HepG2 (cell line): ENCODE data around the gene CDV3. TPM values are rescaled to one million over a fixed set of nuclear protein-coding genes. Genes with fewer than 3 reads are reported as not detected.

Source experiments
- BCLAF1 ChIP-seq: fragments of 450-650 bp; IDR thresholded peaks from 2 replicates; pipeline ENCODE4 v1.6.1; 2017; ENCODE audit warnings: mild to moderate bottlenecking
- DDIT3 ChIP-seq: sonication (generic); formaldehyde crosslinking; IDR thresholded peaks from 2 replicates; pipeline ENCODE4 v1.4.0; 2020; ENCODE audit warnings: mild to moderate bottlenecking, missing genetic modification reagents
- EEA1 ChIP-seq: sonication (generic); formaldehyde crosslinking; IDR thresholded peaks from 2 replicates; pipeline ENCODE4 v1.5.1; 2020; ENCODE audit warnings: mild to moderate bottlenecking, missing genetic modification reagents, borderline replicate concordance
- FOXO4 ChIP-seq: sonication (generic); formaldehyde crosslinking; conservative IDR thresholded peaks from 2 replicates; pipeline ENCODE4 v1.8.1; 2023; ENCODE audit warnings: missing genetic modification reagents
- GMEB2 ChIP-seq: IDR thresholded peaks from 2 replicates; pipeline ENCODE4 v1.6.1; 2016; ENCODE audit warnings: missing biosample characterization, missing genetic modification reagents, low read depth
- HNF1B ChIP-seq: sonication (generic); formaldehyde crosslinking; IDR thresholded peaks from 2 replicates; pipeline ENCODE4 v1.5.1; 2020; ENCODE audit warnings: mild to moderate bottlenecking, moderate library complexity, missing genetic modification reagents
- KDM5A ChIP-seq: fragments of 200-600 bp; sonication (generic); IDR thresholded peaks from 2 replicates; pipeline ENCODE4 v1.7.0; 2018; ENCODE audit warnings: antibody characterized with exemption, mild to moderate bottlenecking, low read length, borderline replicate concordance
- KLF12 ChIP-seq: sonication (generic); formaldehyde crosslinking; IDR thresholded peaks from 2 replicates; pipeline ENCODE4 v1.4.0; 2020; ENCODE audit warnings: missing genetic modification reagents, borderline replicate concordance
- KMT2A ChIP-seq: sonication (generic); formaldehyde crosslinking; IDR thresholded peaks from 2 replicates; pipeline ENCODE4 v1.4.0; 2020; ENCODE audit warnings: missing genetic modification reagents
- NCOR1 ChIP-seq: fragments of 200-600 bp; sonication (generic); IDR thresholded peaks from 2 replicates; pipeline ENCODE4 v1.7.0; 2017; ENCODE audit warnings: antibody characterized with exemption, low read length, borderline replicate concordance
- PAWR ChIP-seq: sonication (generic); formaldehyde crosslinking; IDR thresholded peaks from 2 replicates; pipeline ENCODE4 v1.4.0; 2020; ENCODE audit warnings: missing genetic modification reagents, mild to moderate bottlenecking, borderline replicate concordance
- PTBP1 ChIP-seq: fragments of 200-400 bp; formaldehyde crosslinking; IDR thresholded peaks from 2 replicates; pipeline ENCODE4 v1.6.1; 2018; ENCODE audit warnings: low read length, low read depth; ENCODE audit not compliant: poor library complexity, severe bottlenecking
- TRIM22 ChIP-seq: fragments of 450-650 bp; IDR thresholded peaks from 2 replicates; pipeline ENCODE4 v1.6.1; 2017
- ZBTB14 ChIP-seq: sonication (generic); formaldehyde crosslinking; IDR thresholded peaks from 2 replicates; pipeline ENCODE4 v1.4.0; 2020; ENCODE audit warnings: missing genetic modification reagents
- ZNF232 ChIP-seq: sonication (generic); formaldehyde crosslinking; IDR thresholded peaks from 2 replicates; pipeline ENCODE4 v1.4.0; 2020; ENCODE audit warnings: missing genetic modification reagents, borderline replicate concordance
- ZNF234 ChIP-seq: sonication (generic); formaldehyde crosslinking; conservative IDR thresholded peaks from 2 replicates; pipeline ENCODE4 v1.5.1; 2020; ENCODE audit warnings: mild to moderate bottlenecking, missing genetic modification reagents
- ZNF24 ChIP-seq: fragments of 450-650 bp; IDR thresholded peaks from 2 replicates; pipeline ENCODE4 v1.6.1; 2017; ENCODE audit warnings: antibody characterized with exemption, mild to moderate bottlenecking
- ZNF709 ChIP-seq: sonication (generic); formaldehyde crosslinking; IDR thresholded peaks from 2 replicates; pipeline ENCODE4 v1.5.0; 2020; ENCODE audit warnings: mild to moderate bottlenecking, missing genetic modification reagents
- ZNF839 ChIP-seq: sonication (generic); formaldehyde crosslinking; IDR thresholded peaks from 2 replicates; pipeline ENCODE4 v1.4.0; 2020; ENCODE audit warnings: missing genetic modification reagents, mild to moderate bottlenecking, borderline replicate concordance
- polyA plus RNA-seq, 8 experiments: library from polyadenylated mRNA; depleted of rRNA in 3 of 8; stranded (reverse) in 7 of 8; unstranded in 1 of 8; fragments of >200 nt; fragmentation: Illumina TruSeq in 4 of 8; extraction: Trizol in 4 of 8; gene quantifications; 2 replicates each; pipeline versions ENCODE4 v1.2.1 to v1.2.3, GENCODE V29; 2011 to 2016; ENCODE audit warnings: low read depth in 4 of 8, missing spikeins in 1 of 8, mixed read lengths in 1 of 8; ENCODE audit not compliant: insufficient read depth in 1 of 8
- total RNA-seq, 5 experiments: library from RNA; depleted of rRNA; stranded (reverse); fragments of >200 nt; fragmentation: Illumina TruSeq; extraction: Trizol; gene quantifications; 2 replicates each; pipeline ENCODE4 v1.2.3, GENCODE V29; 2016; ENCODE audit warnings: low read depth in 1 of 5

The CDV3 gene
- total and polyA plus RNA-seq, 2 of the 13 experiments (the other 11 are each of a cell fraction or from before 2014, with no cell fraction given), result 46.6 to 145 TPM

GRCh38 chr3:133574260-133574881 lies 885 bp downstream of the CDV3 start (continued):
- TF ChIP-seq ZNF24, result no peak
- TF ChIP-seq HNF1B (CRISPR knock-in tag), result peak; percentile 67; the same call in 1 of the 2 replicates
- TF ChIP-seq ZNF232 (CRISPR knock-in tag), result peak; percentile 24; the same call in 1 of the 2 replicates
- no peak for TF ChIP-seq ZBTB14
- no peak for TF ChIP-seq EEA1 (CRISPR knock-in tag)
- 0 out of 2 replicates have a peak, but pooled peaks have one; percentile 43 for TF ChIP-seq ZNF234 (CRISPR knock-in tag)
- no peak for TF ChIP-seq ZNF839
- no peak for TF ChIP-seq FOXO4
- no peak for TF ChIP-seq BCLAF1
- TF ChIP-seq ZNF709 (CRISPR knock-in tag), result no peak
- no peak for TF ChIP-seq PAWR (CRISPR knock-in tag)
- no peak for TF ChIP-seq PTBP1
- no peak for TF ChIP-seq TRIM22
- no peak for TF ChIP-seq DDIT3 (CRISPR knock-in tag)
- TF ChIP-seq NCOR1, result no peak
- TF ChIP-seq KLF12 (CRISPR knock-in tag), result no peak
- TF ChIP-seq GMEB2, result no peak
- TF ChIP-seq KMT2A (CRISPR knock-in tag), result peak; percentile 54; the same call in 1 of the 2 replicates
- TF ChIP-seq KDM5A, result peak; percentile 56; the same call in 1 of the 2 replicates
